ENCODE results near the gene FTO. TPM values are rescaled to one million over a fixed set of nuclear protein-coding genes. Genes with fewer than 3 reads are reported as not detected.
"Not testable (repeated sequence)": the region's sequence is repeated elsewhere in the genome, so short reads cannot be mapped to it uniquely, and the experiment has no call there.

Gene FTO
- polyA plus RNA-seq, 2 donors = 5.3 to 14.7 TPM

DNA sequence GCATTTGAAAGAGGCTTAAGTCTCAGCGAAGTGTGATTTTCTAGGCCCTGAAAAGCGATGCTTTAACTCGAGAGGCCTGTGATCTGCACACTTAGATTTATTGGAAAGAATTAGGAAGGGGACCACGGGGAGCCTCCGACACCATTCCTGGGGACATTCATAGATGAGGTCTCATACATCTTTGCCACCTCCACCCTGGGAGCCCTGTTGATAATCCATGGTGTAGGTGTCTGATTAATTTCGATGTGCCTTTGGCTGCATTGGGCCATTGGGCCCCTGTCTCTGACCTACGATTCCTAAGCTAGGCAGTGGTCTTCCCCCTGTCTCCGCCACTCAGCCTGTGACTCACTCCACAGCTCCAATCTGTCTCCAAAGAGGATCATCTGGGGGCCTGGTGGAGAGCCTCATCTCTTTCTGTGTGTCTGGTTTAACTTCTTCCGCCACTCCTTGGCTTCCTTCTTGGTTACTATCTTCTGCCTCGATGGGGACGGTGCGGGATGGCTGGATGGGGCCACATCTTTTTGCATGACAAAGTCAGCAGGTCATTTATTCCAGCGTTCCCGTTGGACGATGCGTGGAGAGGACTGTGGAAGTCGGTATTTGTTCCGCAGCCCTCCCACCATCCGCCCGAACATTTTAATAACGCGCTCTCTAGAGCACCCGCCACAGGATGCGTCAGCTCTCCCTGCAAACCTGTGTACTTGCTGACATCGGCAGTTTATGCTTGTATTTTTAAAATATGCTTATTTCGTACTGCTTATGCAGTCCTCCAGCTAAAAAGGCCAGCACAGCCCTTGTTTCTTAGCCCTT is 473.3 kb downstream of the FTO start:
- Histone ChIP-seq H3K4me1 (ENCODE audit: control insufficient read depth in 2 of 2, insufficient read depth in 2 of 2, low read length in 1 of 2) (no peaks in the 10 kb centered on the region), H3K27me3 (ENCODE audit: control insufficient read depth in 1 of 2, insufficient read depth in 2 of 2, low read length in 2 of 2) (no peaks in the 10 kb centered on the region), H3K36me3 (ENCODE audit: control insufficient read depth in 2 of 2, insufficient read depth in 2 of 2, low read length in 1 of 2) (no peaks in the 10 kb centered on the region), H3K4me3 (ENCODE audit: low read depth in 1 of 2, low read length in 2 of 2) (no peak overlapping the region), H3K9me3 (ENCODE audit: control insufficient read depth in 2 of 2, insufficient read depth in 1 of 2, low read depth in 1 of 2, low read length in 1 of 2) (peaks cover 0 to 2% of the 10 kb centered on the region in 2 donors), H3K27ac (ENCODE audit: low read depth in 2 of 2, low read length in 1 of 2) (no peak overlapping the region)
- 95% methylated on average over 26 of the region's 26 CpGs for WGBS, 2 donors

DNA sequence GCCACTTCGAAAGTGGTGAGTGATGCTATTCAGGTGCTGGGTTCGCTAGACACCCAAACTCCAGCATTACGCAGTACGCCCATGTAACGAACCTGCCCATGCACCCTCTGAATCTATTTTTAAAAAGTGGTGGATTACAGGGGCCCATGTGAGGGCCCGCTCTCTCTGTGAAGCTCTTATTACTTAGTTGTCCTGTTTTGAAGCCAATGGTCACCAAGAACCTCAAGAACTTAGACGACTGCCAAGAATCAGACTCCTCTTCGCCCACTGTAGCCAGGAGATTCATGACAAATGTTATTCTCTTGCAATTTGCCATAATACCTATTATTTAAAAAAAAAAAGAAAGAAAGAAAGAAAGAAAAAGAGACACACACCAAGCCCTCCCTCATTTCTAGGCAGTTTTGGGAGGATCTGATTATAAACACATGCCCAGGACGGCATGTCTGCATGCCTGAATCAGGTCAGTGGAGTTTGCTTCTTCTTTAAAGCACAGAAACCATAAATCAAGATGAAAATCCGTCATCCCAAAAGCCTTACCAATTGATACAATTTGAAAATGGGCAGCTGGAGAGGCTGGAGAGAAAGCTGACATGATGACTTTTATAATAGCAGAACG is 474.0 kb downstream of the FTO start:
- H3K4me3 ChIP-seq (ENCODE audit: low read depth in 1 of 2, low read length in 2 of 2) = no peak overlapping the region
- no peak overlapping the region for H3K27ac ChIP-seq (ENCODE audit: low read depth in 2 of 2, low read length in 1 of 2)
- no peaks in the 10 kb centered on the region for H3K36me3 ChIP-seq (ENCODE audit: control insufficient read depth in 2 of 2, insufficient read depth in 2 of 2, low read length in 1 of 2)
- 76 to 77% methylated on average over 11 of the region's 11 CpGs for WGBS, 2 donors
- no peaks in the 10 kb centered on the region for H3K27me3 ChIP-seq (ENCODE audit: control insufficient read depth in 1 of 2, insufficient read depth in 2 of 2, low read length in 2 of 2)
- peaks cover 0 to 2% of the 10 kb centered on the region in 2 donors for H3K9me3 ChIP-seq (ENCODE audit: control insufficient read depth in 2 of 2, insufficient read depth in 1 of 2, low read depth in 1 of 2, low read length in 1 of 2)
- H3K4me1 ChIP-seq (ENCODE audit: control insufficient read depth in 2 of 2, insufficient read depth in 2 of 2, low read length in 1 of 2) = no peaks in the 10 kb centered on the region

DNA sequence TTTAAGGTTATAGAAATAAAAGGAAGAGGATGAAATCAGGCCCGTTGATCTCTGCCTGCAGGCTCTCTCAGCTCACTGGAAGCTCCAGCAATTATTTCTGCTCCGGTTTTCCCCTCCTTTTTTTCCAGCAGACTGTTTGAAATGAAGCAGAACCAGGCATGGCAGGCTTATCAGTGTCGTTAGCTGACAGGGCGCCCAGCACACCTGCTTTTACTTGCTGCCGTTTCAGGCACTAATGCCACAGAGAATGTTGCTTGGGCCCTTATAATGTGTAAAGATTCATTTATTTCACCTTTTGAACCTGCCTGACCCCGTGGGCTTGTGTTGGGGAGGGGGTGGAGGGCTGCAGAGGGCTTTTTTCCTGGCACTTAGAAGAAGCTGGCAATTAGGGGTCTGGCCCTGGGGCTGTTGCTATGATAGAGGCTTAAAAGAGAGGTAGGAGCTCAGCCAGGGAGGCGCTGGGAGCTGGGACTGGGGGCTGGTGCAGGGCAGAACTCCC is 474.6 kb downstream of the FTO start:
- 35 to 36% methylated on average over 7 of the region's 7 CpGs for WGBS, 2 donors
- Histone ChIP-seq H3K36me3 (ENCODE audit: control insufficient read depth in 2 of 2, insufficient read depth in 2 of 2, low read length in 1 of 2) (no peaks in the 10 kb centered on the region), H3K4me1 (ENCODE audit: control insufficient read depth in 2 of 2, insufficient read depth in 2 of 2, low read length in 1 of 2) (no peaks in the 10 kb centered on the region), H3K27ac (ENCODE audit: low read depth in 2 of 2, low read length in 1 of 2) (no peak overlapping the region), H3K27me3 (ENCODE audit: control insufficient read depth in 1 of 2, insufficient read depth in 2 of 2, low read length in 2 of 2) (no peaks in the 10 kb centered on the region), H3K4me3 (ENCODE audit: low read depth in 1 of 2, low read length in 2 of 2) (no peak overlapping the region), H3K9me3 (ENCODE audit: control insufficient read depth in 2 of 2, insufficient read depth in 1 of 2, low read depth in 1 of 2, low read length in 1 of 2) (peaks cover 0 to 2% of the 10 kb centered on the region in 2 donors)

DNA sequence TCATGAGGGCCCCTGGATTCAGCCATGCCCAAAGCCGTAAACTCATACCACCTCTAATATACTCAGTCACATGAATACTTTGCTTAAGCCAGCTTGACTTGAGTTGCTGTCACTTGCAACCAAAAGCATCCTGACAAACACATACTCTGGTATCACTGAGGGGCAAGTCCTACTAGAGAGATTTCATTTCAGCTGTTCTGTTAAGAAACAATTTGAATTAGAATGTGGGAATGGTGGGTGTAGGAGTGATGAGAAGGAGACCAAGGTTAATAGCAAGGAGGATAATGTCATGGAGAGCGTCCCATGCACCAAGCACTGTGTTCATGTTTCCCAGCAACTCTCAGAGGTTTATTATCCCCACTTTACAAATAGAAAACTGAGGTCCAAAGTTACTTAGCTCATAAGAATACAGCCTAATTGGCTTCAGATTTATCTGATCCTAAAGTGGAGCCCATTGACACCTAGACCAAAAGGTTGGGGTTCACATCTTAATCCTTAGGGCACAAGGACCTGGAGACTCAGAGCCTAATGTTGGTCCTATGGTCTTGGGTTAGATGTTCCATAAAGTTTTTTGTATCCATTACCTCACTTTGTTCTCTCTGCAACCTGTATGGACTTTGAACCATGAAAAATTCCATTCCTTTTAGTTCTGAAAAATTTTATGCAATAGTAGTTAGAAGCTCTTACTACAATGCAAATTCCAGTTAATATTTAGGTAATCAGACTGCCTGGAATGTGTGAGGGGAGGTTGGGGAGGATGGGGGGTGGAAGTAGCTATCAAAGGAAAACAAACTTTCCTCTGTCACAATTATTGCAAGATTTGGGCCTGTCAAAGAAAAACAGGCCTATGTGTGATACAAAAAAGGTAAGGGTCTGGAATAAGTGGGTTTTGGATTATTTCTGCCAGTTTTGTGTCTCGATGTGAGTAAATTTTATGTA is 476.7 kb downstream of the FTO start:
- Histone ChIP-seq H3K9me3 (ENCODE audit: control insufficient read depth in 2 of 2, insufficient read depth in 1 of 2, low read depth in 1 of 2, low read length in 1 of 2) (peaks cover 0 to 2% of the 10 kb centered on the region in 2 donors), H3K4me3 (ENCODE audit: low read depth in 1 of 2, low read length in 2 of 2) (no peak overlapping the region), H3K27me3 (ENCODE audit: control insufficient read depth in 1 of 2, insufficient read depth in 2 of 2, low read length in 2 of 2) (no peaks in the 10 kb centered on the region), H3K27ac (ENCODE audit: low read depth in 2 of 2, low read length in 1 of 2) (no peak overlapping the region), H3K4me1 (ENCODE audit: control insufficient read depth in 2 of 2, insufficient read depth in 2 of 2, low read length in 1 of 2) (no peaks in the 10 kb centered on the region), H3K36me3 (ENCODE audit: control insufficient read depth in 2 of 2, insufficient read depth in 2 of 2, low read length in 1 of 2) (no peaks in the 10 kb centered on the region)
- WGBS, 2 donors = 64 to 88% methylated on average over 3 of the region's 3 CpGs

DNA sequence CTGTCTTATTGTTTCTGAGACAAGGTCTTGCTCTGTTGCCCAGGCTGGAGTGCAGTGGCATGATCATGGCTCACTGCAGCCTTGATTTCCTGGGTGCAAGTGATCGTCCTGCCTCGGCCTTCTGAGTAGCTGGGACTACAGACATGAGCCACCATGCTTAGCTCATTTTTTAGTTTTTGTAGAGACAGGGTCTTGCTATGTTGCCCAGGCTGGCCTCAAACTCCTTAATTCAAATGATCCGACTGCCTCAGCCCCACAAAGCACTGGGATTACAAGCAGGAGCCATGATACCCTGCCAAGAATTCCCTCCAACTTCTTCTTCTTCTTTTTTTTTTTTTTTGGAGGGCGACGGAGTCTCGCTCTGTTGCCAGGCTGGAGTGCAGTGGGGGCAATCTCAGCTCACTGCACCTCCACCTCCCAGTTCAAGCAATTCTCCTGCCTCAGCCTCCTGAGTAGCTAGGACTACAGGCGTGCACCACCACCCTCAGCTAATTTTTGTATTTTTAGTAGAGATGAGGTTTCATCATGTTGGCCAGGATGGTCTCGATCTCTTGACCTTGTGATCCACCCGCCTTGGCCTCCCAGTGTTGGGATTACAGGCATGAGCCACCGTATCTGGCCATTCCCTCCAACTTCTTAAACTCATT is 477.9 kb downstream of the FTO start:
- H3K4me1 ChIP-seq (ENCODE audit: control insufficient read depth in 2 of 2, insufficient read depth in 2 of 2, low read length in 1 of 2); H3K9me3 ChIP-seq (ENCODE audit: control insufficient read depth in 2 of 2, insufficient read depth in 1 of 2, low read depth in 1 of 2, low read length in 1 of 2); H3K27me3 ChIP-seq (ENCODE audit: control insufficient read depth in 1 of 2, insufficient read depth in 2 of 2, low read length in 2 of 2); H3K4me3 ChIP-seq (ENCODE audit: low read depth in 1 of 2, low read length in 2 of 2); H3K27ac ChIP-seq (ENCODE audit: low read depth in 2 of 2, low read length in 1 of 2); H3K36me3 ChIP-seq (ENCODE audit: control insufficient read depth in 2 of 2, insufficient read depth in 2 of 2, low read length in 1 of 2): not testable (repeated sequence)
- 94 to 95% methylated on average over 10 of the region's 10 CpGs for WGBS, 2 donors

DNA sequence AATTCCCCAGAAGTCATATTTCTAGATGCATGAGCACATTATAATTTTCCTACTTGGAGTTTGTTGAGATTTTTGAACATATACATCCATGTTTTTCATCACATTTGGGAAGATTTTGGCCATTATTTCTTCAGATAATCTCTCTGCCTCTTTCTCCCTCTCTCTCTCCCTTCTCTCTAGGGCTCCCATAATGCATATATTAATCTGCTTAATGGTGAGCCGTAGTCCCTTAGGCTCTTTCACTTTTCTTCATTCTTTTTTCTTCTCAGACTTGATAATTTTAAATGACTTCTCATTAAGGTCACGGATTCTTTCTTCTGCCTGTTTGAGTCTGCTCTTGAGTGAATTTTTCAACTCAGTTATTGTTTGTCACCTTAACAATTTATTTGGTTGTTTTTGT is 481.1 kb downstream of the FTO start:
- H3K27me3 ChIP-seq (ENCODE audit: control insufficient read depth in 1 of 2, insufficient read depth in 2 of 2, low read length in 2 of 2) = no peaks in the 10 kb centered on the region
- no peak overlapping the region for H3K27ac ChIP-seq (ENCODE audit: low read depth in 2 of 2, low read length in 1 of 2)
- no peaks in the 10 kb centered on the region for H3K9me3 ChIP-seq (ENCODE audit: control insufficient read depth in 2 of 2, insufficient read depth in 1 of 2, low read depth in 1 of 2, low read length in 1 of 2)
- no peaks in the 10 kb centered on the region for H3K4me1 ChIP-seq (ENCODE audit: control insufficient read depth in 2 of 2, insufficient read depth in 2 of 2, low read length in 1 of 2)
- WGBS, 2 donors = 87 to 89% methylated on average over 2 of the region's 2 CpGs
- no peaks in the 10 kb centered on the region for H3K36me3 ChIP-seq (ENCODE audit: control insufficient read depth in 2 of 2, insufficient read depth in 2 of 2, low read length in 1 of 2)
- no peak overlapping the region for H3K4me3 ChIP-seq (ENCODE audit: low read depth in 1 of 2, low read length in 2 of 2)

DNA sequence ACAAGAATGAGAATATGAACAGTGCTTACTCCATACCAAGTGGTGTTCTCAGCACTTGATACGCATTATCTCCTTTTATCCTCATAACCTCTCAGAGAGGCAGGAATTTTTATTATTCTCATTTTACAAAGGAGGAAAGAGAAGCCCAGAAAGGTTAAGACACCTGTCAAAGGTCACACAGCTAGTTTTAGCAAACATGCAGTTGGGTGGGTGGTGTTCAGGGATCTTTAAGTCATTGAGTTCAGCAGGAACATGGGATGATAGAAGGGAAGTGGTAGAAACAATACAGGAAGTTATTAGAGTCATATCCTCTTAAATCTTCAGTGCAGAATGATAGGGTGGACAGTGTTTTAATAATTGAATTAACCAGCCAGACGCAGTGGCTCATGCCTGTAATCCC is 487.2 kb downstream of the FTO start:
- WGBS, 2 donors = 93 to 98% methylated on average over 2 of the region's 2 CpGs
- H3K9me3 ChIP-seq (ENCODE audit: control insufficient read depth in 2 of 2, insufficient read depth in 1 of 2, low read depth in 1 of 2, low read length in 1 of 2) = no peaks in the 10 kb centered on the region

DNA sequence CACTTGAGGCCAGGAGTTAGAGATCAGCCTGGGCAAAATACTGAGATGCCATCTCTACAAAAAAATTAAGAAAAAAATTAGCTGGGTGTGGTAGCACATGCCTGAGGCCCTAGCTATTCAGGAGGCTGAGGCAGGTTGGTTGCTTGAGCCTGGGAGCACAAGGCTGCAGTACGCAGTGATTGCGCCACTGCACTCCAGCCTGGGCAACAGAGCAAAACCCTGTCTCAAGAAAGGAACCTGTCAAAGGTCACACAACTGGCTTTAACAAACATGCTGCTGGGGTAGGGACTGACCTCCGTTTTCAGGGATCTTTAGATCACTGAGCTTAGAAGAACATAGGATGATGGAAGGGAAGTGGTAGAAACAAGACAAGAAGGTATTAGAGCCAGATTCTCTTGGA is 487.6 kb downstream of the FTO start:
- H3K9me3 ChIP-seq (ENCODE audit: control insufficient read depth in 2 of 2, insufficient read depth in 1 of 2, low read depth in 1 of 2, low read length in 1 of 2) = no peaks in the 10 kb centered on the region
- no peak overlapping the region for H3K27ac ChIP-seq (ENCODE audit: low read depth in 2 of 2, low read length in 1 of 2)
- peaks cover 0 to 1% of the 10 kb centered on the region in 2 donors for H3K4me1 ChIP-seq (ENCODE audit: control insufficient read depth in 2 of 2, insufficient read depth in 2 of 2, low read length in 1 of 2)
- H3K4me3 ChIP-seq (ENCODE audit: low read depth in 1 of 2, low read length in 2 of 2) = no peak overlapping the region
- WGBS, 2 donors = 75 to 77% methylated on average over 3 of the region's 3 CpGs
- no peaks in the 10 kb centered on the region for H3K27me3 ChIP-seq (ENCODE audit: control insufficient read depth in 1 of 2, insufficient read depth in 2 of 2, low read length in 2 of 2)
- no peaks in the 10 kb centered on the region for H3K36me3 ChIP-seq (ENCODE audit: control insufficient read depth in 2 of 2, insufficient read depth in 2 of 2, low read length in 1 of 2)

More for the DNA sequence above, 487.2 kb downstream of the FTO start:
- Histone ChIP-seq H3K36me3 (ENCODE audit: control insufficient read depth in 2 of 2, insufficient read depth in 2 of 2, low read length in 1 of 2) (no peaks in the 10 kb centered on the region), H3K27ac (ENCODE audit: low read depth in 2 of 2, low read length in 1 of 2) (no peak overlapping the region), H3K27me3 (ENCODE audit: control insufficient read depth in 1 of 2, insufficient read depth in 2 of 2, low read length in 2 of 2) (no peaks in the 10 kb centered on the region), H3K4me3 (ENCODE audit: low read depth in 1 of 2, low read length in 2 of 2) (no peak overlapping the region), H3K4me1 (ENCODE audit: control insufficient read depth in 2 of 2, insufficient read depth in 2 of 2, low read length in 1 of 2) (peaks cover 0 to 1% of the 10 kb centered on the region in 2 donors)
